Activated CD8-positive, alpha-beta memory T cell treated with anti-CD3 and anti-CD28 coated beads for 4 hours (primary cell): ENCODE data around the gene ZNF652.

Experiments
- DNase-seq, 2 donors: peaks; one replicate each; pipeline ENCODE4 v3.0.0-alpha.2; 2020; ENCODE audit warnings: low read depth in 2 of 2

The ZNF652 gene

GRCh38 chr17:49358641-49359247, 3.3 kb downstream of the ZNF652 start:
- DNase-seq = no peak

- no peak for DNase-seq
These were observed 4.5 kb downstream of the ZNF652 start for GRCh38 chr17:49357516-49357915.

GRCh38 chr17:49356320-49356719, 5.7 kb downstream of the ZNF652 start:
- no peak for DNase-seq

GRCh38 chr17:49353607-49354006, 8.4 kb downstream of the ZNF652 start:
- no peak for DNase-seq

- no peak for DNase-seq
These were observed 9.4 kb downstream of the ZNF652 start for GRCh38 chr17:49352587-49353154.

GRCh38 chr17:49351572-49352140, 10.4 kb downstream of the ZNF652 start:
- no peak for DNase-seq

GRCh38 chr17:49349541-49349940, 12.5 kb downstream of the ZNF652 start:
- no peak for DNase-seq

GRCh38 chr17:49344914-49345313, 17.1 kb downstream of the ZNF652 start:
- no peak for DNase-seq

GRCh38 chr17:49343273-49343672, 18.8 kb downstream of the ZNF652 start:
- DNase-seq = no peak

GRCh38 chr17:49342575-49342936, 19.5 kb downstream of the ZNF652 start:
- no peak for DNase-seq

GRCh38 chr17:49341356-49341755, 20.7 kb downstream of the ZNF652 start:
- DNase-seq = no peak

GRCh38 chr17:49339354-49339753, 22.7 kb downstream of the ZNF652 start:
- DNase-seq = no peak

GRCh38 chr17:49338883-49339282, 23.2 kb downstream of the ZNF652 start:
- no peak for DNase-seq

- DNase-seq = no peak
These were observed 24.2 kb downstream of the ZNF652 start for GRCh38 chr17:49337884-49338283.

GRCh38 chr17:49334744-49335512, 27.1 kb downstream of the ZNF652 start:
- no peak for DNase-seq

GRCh38 chr17:49333804-49334203, 28.2 kb downstream of the ZNF652 start:
- no peak for DNase-seq

GRCh38 chr17:49327835-49328784, 33.9 kb downstream of the ZNF652 start:
- no peak for DNase-seq

- no peak for DNase-seq
These were observed 36.1 kb downstream of the ZNF652 start for GRCh38 chr17:49325980-49326379.

- no peak for DNase-seq
These were observed 43.5 kb downstream of the ZNF652 start for GRCh38 chr17:49318435-49318965.

- DNase-seq = no peak
These were observed 45.0 kb downstream of the ZNF652 start for GRCh38 chr17:49316889-49317675.

GRCh38 chr17:49316258-49316570, 45.8 kb downstream of the ZNF652 start:
- DNase-seq = no peak
